OCI-LY3 (cell line): ENCODE data around the gene SIGMAR1.

Experiments
- H2AFZ ChIP-seq: fragments of 200-600, 300-600 bp; shearing (Covaris generic); 2 replicates; pipeline ENCODE4 v1.6.0; 2014; ENCODE audit warnings: antibody characterized with exemption, low read depth, low read length
- H3K27ac ChIP-seq: fragments of 200-600, 300-600 bp; sonication (generic); 2 replicates; pipeline ENCODE4 v1.5.1; 2014; ENCODE audit warnings: mild to moderate bottlenecking, low read length, moderate library complexity, mixed read lengths
- H3K27me3 ChIP-seq: fragments of 200-600, 300-600 bp; sonication (generic); 2 replicates; pipeline ENCODE4 v1.6.1; 2014; ENCODE audit warnings: low read depth, low read length, mixed read lengths
- H3K36me3 ChIP-seq: fragments of 200-600, 300-600 bp; sonication (generic); replicated peaks from 2 replicates; pipeline ENCODE3; 2014; ENCODE audit warnings: low read depth, low read length, mixed read lengths
- H3K4me1 ChIP-seq: fragments of 300-600, 200-600 bp; sonication (generic); 2 replicates; pipeline ENCODE4 v1.6.1; 2014; ENCODE audit warnings: low read length, mixed read lengths
- H3K4me2 ChIP-seq: fragments of 200-600, 300-600 bp; sonication (generic); 2 replicates; pipeline ENCODE4 v1.6.1; 2014; ENCODE audit warnings: low read length, mixed read lengths
- H3K4me3 ChIP-seq: fragments of 300-600, 200-600 bp; sonication (generic); 2 replicates; pipeline ENCODE4 v1.5.1; 2014; ENCODE audit warnings: antibody characterized with exemption, mild to moderate bottlenecking, low read length, moderate library complexity
- H3K79me2 ChIP-seq: fragments of 300-600, 200-600 bp; shearing (Covaris generic); 2 replicates; pipeline ENCODE4 v1.6.1; 2014; ENCODE audit warnings: mild to moderate bottlenecking, low read length, mixed read lengths
- H3K9ac ChIP-seq: fragments of 300-600, 200-600 bp; shearing (Covaris generic); 2 replicates; pipeline ENCODE4 v1.6.0; 2014; ENCODE audit warnings: mild to moderate bottlenecking, low read length, moderate library complexity
- H3K9me3 ChIP-seq: fragments of 200-600, 300-600 bp; shearing (Covaris generic); 2 replicates; pipeline ENCODE4 v1.6.1; 2014; ENCODE audit warnings: low read length, mixed read lengths; ENCODE audit not compliant: insufficient read depth
- H4K20me1 ChIP-seq: fragments of 200-600, 300-600 bp; sonication (generic); 2 replicates; pipeline ENCODE4 v1.6.1; 2016; ENCODE audit warnings: low read length, mixed read lengths; ENCODE audit not compliant: insufficient read depth
- EZH2phosphoT487 ChIP-seq: fragments of 200-600 bp; shearing (Covaris generic); IDR thresholded peaks from 2 replicates; pipeline ENCODE4 v1.6.1; 2018; ENCODE audit warnings: antibody characterized with exemption, mixed run types, low read depth
- TF ChIP-seq, protein P1 (sequence below): fragments of 200-600, 300-600 bp; sonication (generic); IDR thresholded peaks from 2 replicates; pipeline ENCODE4 v1.5.1; 2014; ENCODE audit warnings: antibody characterized with exemption, low read length, low read depth

The SIGMAR1 gene

DNA sequence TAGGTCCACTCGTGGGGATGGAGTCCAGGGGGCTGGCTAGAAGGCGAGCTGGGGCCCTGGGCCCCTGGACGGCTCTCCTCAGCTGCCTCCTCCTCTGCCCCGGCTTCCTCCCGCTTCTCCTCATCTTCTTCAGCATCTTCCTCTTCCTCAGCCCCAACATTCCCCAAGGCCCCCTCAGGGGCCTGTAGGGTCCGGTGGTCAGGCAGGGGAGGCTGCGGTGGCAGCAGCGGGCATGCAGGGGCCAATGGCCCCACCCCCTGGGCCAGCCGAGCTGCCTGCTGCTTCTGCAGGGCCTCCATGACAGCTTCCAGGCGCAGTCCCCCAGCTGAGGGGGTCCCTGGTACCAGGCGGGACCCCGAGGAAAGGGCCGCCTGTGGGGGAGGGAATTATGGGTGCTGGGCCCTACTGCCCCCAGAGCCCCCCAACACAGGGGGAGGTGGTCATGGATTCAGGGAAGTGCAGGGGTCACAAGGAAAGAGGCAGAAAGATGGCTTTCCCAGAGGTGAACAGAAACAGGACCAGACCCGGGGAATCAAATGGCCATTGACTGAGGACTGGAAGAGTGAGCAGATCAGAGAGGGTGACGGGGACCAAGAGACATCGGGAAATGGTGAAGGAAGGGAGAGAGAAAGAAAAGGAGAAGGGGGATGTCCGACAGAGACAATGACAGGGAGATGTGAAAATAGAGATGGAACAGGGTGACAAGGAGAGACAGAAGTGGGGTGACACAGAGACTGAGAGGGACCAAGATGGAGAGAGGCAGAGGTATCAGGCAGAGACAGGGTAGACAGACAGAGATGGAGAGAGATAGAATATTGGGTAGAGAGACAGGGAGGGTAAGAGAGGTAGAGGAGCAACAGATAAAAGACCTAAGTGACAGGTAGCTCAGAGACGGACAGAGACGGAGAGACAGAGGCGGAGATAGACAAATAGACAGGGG is 9.6 kb downstream of the SIGMAR1 start:
- Histone ChIP-seq H3K27ac (no peak overlapping the region), H3K4me3 (peak overlapping the region; percentile 71), H3K9ac (no peak overlapping the region), H3K4me1 (peaks cover 7% of the 10 kb centered on the region; the same call in 1 of the 2 replicates), H3K36me3 (no peaks in the 10 kb centered on the region), H4K20me1 (no peaks in the 10 kb centered on the region), H3K4me2 (peak overlapping the region; percentile 71), H2AFZ (no peak overlapping the region), H3K27me3 (peaks cover 42% of the 10 kb centered on the region), H3K9me3 (no peaks in the 10 kb centered on the region), H3K79me2 (no peaks in the 10 kb centered on the region)
- peak; percentile 12; the same call in 1 of the 2 replicates for TF ChIP-seq EZH2phosphoT487
- TF ChIP-seq, protein P1, sequence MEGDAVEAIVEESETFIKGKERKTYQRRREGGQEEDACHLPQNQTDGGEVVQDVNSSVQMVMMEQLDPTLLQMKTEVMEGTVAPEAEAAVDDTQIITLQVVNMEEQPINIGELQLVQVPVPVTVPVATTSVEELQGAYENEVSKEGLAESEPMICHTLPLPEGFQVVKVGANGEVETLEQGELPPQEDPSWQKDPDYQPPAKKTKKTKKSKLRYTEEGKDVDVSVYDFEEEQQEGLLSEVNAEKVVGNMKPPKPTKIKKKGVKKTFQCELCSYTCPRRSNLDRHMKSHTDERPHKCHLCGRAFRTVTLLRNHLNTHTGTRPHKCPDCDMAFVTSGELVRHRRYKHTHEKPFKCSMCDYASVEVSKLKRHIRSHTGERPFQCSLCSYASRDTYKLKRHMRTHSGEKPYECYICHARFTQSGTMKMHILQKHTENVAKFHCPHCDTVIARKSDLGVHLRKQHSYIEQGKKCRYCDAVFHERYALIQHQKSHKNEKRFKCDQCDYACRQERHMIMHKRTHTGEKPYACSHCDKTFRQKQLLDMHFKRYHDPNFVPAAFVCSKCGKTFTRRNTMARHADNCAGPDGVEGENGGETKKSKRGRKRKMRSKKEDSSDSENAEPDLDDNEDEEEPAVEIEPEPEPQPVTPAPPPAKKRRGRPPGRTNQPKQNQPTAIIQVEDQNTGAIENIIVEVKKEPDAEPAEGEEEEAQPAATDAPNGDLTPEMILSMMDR: no peak

DNA sequence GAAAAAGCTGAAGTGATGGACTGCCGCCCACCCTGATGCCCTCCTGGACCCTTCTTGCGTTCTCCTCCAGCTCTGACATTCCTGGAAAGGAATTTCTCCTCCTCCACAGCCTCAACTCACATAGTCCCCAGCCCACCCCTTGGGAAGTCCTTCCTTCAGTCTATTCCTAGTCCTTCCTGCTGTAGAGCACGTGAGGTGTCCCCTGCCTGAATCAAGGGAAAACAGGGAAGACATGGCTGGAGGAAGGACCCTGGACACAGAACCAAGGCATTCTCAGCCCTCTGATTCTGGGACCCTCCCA is 12.5 kb downstream of the SIGMAR1 start:
- H3K4me1 ChIP-seq: peaks cover 13% of the 10 kb centered on the region
- H2AFZ ChIP-seq: no peak overlapping the region
- H4K20me1 ChIP-seq: no peaks in the 10 kb centered on the region
- H3K79me2 ChIP-seq: no peaks in the 10 kb centered on the region
- H3K4me3 ChIP-seq: no peak overlapping the region
- no peak overlapping the region for H3K9ac ChIP-seq
- H3K36me3 ChIP-seq: no peaks in the 10 kb centered on the region
- no peak overlapping the region for H3K4me2 ChIP-seq
- H3K27me3 ChIP-seq: peaks cover 42% of the 10 kb centered on the region
- no peaks in the 10 kb centered on the region for H3K9me3 ChIP-seq
- no peak for TF ChIP-seq EZH2phosphoT487
- TF ChIP-seq, protein P1: no peak
- H3K27ac ChIP-seq: no peak overlapping the region

DNA sequence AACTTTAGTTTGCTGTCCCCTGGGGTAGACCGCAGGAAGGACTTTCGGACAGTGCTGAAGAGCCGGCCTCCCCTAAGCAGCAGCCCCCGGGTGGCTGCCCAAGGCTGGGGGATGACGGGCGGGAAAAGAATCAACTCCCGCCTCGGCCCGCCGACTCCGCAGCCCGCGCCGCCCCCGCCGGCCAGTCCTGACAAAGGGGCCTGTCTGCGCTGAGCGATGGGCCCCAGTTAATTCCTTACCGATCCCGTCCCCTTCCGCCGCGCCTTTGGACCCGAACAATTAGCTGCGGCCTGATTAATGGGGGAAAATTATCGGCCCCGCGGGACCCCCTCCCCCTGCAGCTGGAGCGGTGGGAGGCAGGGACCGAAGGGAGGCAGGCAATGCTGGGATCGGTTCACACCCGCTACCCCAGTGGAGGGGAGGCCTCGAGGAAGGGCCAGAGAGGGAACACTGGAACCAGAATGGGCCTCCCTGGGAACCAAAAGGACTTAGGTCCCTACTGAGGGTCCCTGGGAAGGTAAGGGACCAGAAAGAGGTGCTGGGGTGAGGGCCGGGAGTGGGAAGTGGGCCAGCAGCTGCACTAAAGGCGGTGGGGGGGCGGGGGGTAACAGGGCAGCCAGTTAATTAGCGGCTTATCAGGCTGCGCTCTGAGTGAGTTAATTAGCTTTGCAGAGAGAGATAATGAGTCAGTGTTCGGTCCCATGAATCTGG is 13.0 kb downstream of the SIGMAR1 start:
- Histone ChIP-seq H2AFZ (no peak overlapping the region), H3K4me3 (no peak overlapping the region), H4K20me1 (no peaks in the 10 kb centered on the region), H3K79me2 (no peaks in the 10 kb centered on the region), H3K27me3 (peaks cover 39% of the 10 kb centered on the region), H3K36me3 (no peaks in the 10 kb centered on the region), H3K9ac (no peak overlapping the region), H3K4me2 (no peak overlapping the region), H3K27ac (no peak overlapping the region), H3K4me1 (peaks cover 16% of the 10 kb centered on the region), H3K9me3 (no peaks in the 10 kb centered on the region)
- TF ChIP-seq, protein P1: no peak
- no peak for TF ChIP-seq EZH2phosphoT487
